Stimulated activated CD8-positive, alpha-beta memory T cell treated with anti-CD3 and anti-CD28 coated beads, Interleukin-12 subunit alpha, Interleukin-12 subunit beta, amount 100 ng/mL, for 24 hours (primary cell): ENCODE measurements around the gene UBE2D2.

Experiments used
- DNase-seq: peaks from one replicate; pipeline ENCODE4 v3.0.0-alpha.2; 2020; ENCODE audit errors: extremely low read depth

Gene UBE2D2

GRCh38 chr5:139647506-139648204 lies 86.5 kb downstream of the UBE2D2 start:
- no peak for DNase-seq

GRCh38 chr5:139648205-139649081 lies 87.3 kb downstream of the UBE2D2 start, which contains the start of gene CXXC5:
Gene CXXC5 (plus strand): TSS chr5:139648349. CDS start chr5:139680524, 32,175 bp downstream.
- no peak for DNase-seq

- no peak for DNase-seq
These were observed 88.2 kb downstream of the UBE2D2 start for GRCh38 chr5:139649082-139649991.

GRCh38 chr5:139650031-139650688 lies 89.0 kb downstream of the UBE2D2 start:
- DNase-seq: no peak

GRCh38 chr5:139650689-139651042 lies 89.5 kb downstream of the UBE2D2 start:
- DNase-seq: no peak

GRCh38 chr5:139651043-139651834 lies 90.1 kb downstream of the UBE2D2 start:
- no peak for DNase-seq

GRCh38 chr5:139651853-139652787 lies 91.0 kb downstream of the UBE2D2 start:
- DNase-seq: no peak

GRCh38 chr5:139652788-139653241 lies 91.7 kb downstream of the UBE2D2 start:
- DNase-seq: no peak

GRCh38 chr5:139653616-139654015 lies 92.5 kb downstream of the UBE2D2 start:
- no peak for DNase-seq

GRCh38 chr5:139654464-139654863 lies 93.3 kb downstream of the UBE2D2 start:
- DNase-seq: no peak

- DNase-seq: no peak
These were observed 93.8 kb downstream of the UBE2D2 start for GRCh38 chr5:139654871-139655491.

GRCh38 chr5:139655727-139656271 lies 94.7 kb downstream of the UBE2D2 start:
- no peak for DNase-seq

GRCh38 chr5:139657363-139658321 lies 96.5 kb downstream of the UBE2D2 start:
- DNase-seq: no peak

- no peak for DNase-seq
These were observed 97.4 kb downstream of the UBE2D2 start for GRCh38 chr5:139658501-139658927.

- DNase-seq: no peak
These were observed 98.0 kb downstream of the UBE2D2 start for GRCh38 chr5:139658928-139659667.

- no peak for DNase-seq
These were observed 98.6 kb downstream of the UBE2D2 start for GRCh38 chr5:139659695-139660101.
